H1 (cell line): ENCODE measurements around the gene ARMH4. TPM values are rescaled to one million over a fixed set of nuclear protein-coding genes. Genes with fewer than 3 reads are reported as not detected.

ENCODE experiments used
- CTCF ChIA-PET: fragments of 300-600 bp; sonication (Branson Sonifier 250); formaldehyde crosslinking; loops from one replicate; lab custom pipeline; 2021; ENCODE audit not compliant: partially characterized antibody; lab: Charles Lee
- POLR2A ChIA-PET: fragments of 300-600 bp; sonication (Branson Sonifier 250); formaldehyde crosslinking; loops from one replicate; lab custom pipeline; 2021; ENCODE audit warnings: inconsistent platforms; ENCODE audit not compliant: partially characterized antibody; lab: Charles Lee
- DNase-seq, 2 experiments: peaks; one replicate each; pipeline versions ENCODE4 v3.0.0 to v3.0.0-alpha.2; 2010 to 2022; ENCODE audit warnings: low spot score in 2 of 2, low read depth in 1 of 2, mixed read lengths in 1 of 2
- FAIRE-seq: peaks from 2 replicates; lab custom pipeline; 2011; peaks lifted over from hg19 to GRCh38; lab: Jason Lieb, UNC
- H2AFZ ChIP-seq: 2 replicates; pipeline ENCODE4 v1.8.1; 2012; ENCODE audit warnings: low read length, inconsistent platforms
- H2AK5ac ChIP-seq: 2 replicates; pipeline ENCODE4 v1.6.1; 2013; ENCODE audit warnings: low read depth, low read length
- H2BK120ac ChIP-seq: replicated peaks from 2 replicates; pipeline ENCODE3; 2013; ENCODE audit warnings: low read depth, low read length, inconsistent platforms
- H2BK12ac ChIP-seq: 2 replicates; pipeline ENCODE4 v1.6.1; 2013; ENCODE audit warnings: low read depth, low read length
- H2BK15ac ChIP-seq: 2 replicates; pipeline ENCODE4 v1.6.1; 2013; ENCODE audit warnings: low read length
- H2BK20ac ChIP-seq: 2 replicates; pipeline ENCODE4 v1.6.1; 2013; ENCODE audit warnings: low read length
- H2BK5ac ChIP-seq: 2 replicates; pipeline ENCODE4 v1.6.1; 2013; ENCODE audit warnings: low read depth, low read length
- H3K14ac ChIP-seq: 2 replicates; pipeline ENCODE4 v1.6.1; 2013; ENCODE audit warnings: inconsistent platforms; ENCODE audit not compliant: insufficient read length
- H3K18ac ChIP-seq: 2 replicates; pipeline ENCODE4 v1.6.1; 2013; ENCODE audit warnings: low read length; ENCODE audit errors: extremely low read depth
- H3K23ac ChIP-seq: 2 replicates; pipeline ENCODE4 v1.6.1; 2013; ENCODE audit warnings: inconsistent platforms; ENCODE audit not compliant: insufficient read length
- H3K23me2 ChIP-seq: 2 replicates; pipeline ENCODE4 v1.6.1; 2013; ENCODE audit warnings: low read depth, low read length
- H3K27ac ChIP-seq: 2 replicates; pipeline ENCODE4 v1.6.1; 2011; ENCODE audit warnings: low read depth, low read length, inconsistent platforms
- H3K27me3 ChIP-seq, 4 experiments: replicated peaks in 1 of 4; 1 replicate in 1 of 4; 2 replicates in 3 of 4; pipeline versions ENCODE4 v1.6.1 to v1.8.1; 2011 to 2013; ENCODE audit warnings: low read length in 3 of 4, mild to moderate bottlenecking in 3 of 4, inconsistent platforms in 2 of 4, mixed read lengths in 2 of 4, moderate library complexity in 1 of 4; ENCODE audit not compliant: control insufficient read depth in 3 of 4, insufficient read depth in 3 of 4; ENCODE audit errors: extremely low read depth in 1 of 4
- H3K36me3 ChIP-seq, 4 experiments: 2 replicates each; pipeline versions ENCODE4 v1.6.1 to v1.8.1; 2011 to 2013; ENCODE audit warnings: mild to moderate bottlenecking in 4 of 4, low read length in 3 of 4, moderate library complexity in 2 of 4, control low read depth in 1 of 4, inconsistent platforms in 1 of 4; ENCODE audit not compliant: insufficient read depth in 4 of 4, control insufficient read depth in 2 of 4
- H3K4ac ChIP-seq: replicated peaks from 2 replicates; pipeline ENCODE3; 2013; ENCODE audit warnings: low read length, low read depth, mixed read lengths, inconsistent platforms; ENCODE audit not compliant: insufficient read length
- H3K4me1 ChIP-seq, 4 experiments: replicated peaks in 1 of 4; 1 replicate in 1 of 4; 2 replicates in 3 of 4; pipeline versions ENCODE4 v1.6.1 to v1.8.1; 2011 to 2013; ENCODE audit warnings: low read length in 3 of 4, inconsistent platforms in 2 of 4, mixed read lengths in 1 of 4; ENCODE audit not compliant: insufficient read depth in 4 of 4, control insufficient read depth in 3 of 4
- H3K4me2 ChIP-seq, 2 experiments: 2 replicates each; pipeline versions ENCODE4 v1.6.1 to v1.8.1; 2011 to 2013; ENCODE audit warnings: low read depth in 2 of 2, low read length in 2 of 2, control low read depth in 1 of 2, inconsistent platforms in 1 of 2, mild to moderate bottlenecking in 1 of 2; ENCODE audit not compliant: insufficient read depth in 1 of 2
- H3K4me3 ChIP-seq, 4 experiments: fragments of 200-600, 300-600 bp in 1 of 4; sonication (generic), shearing (Covaris generic), sonication (Bioruptor Twin) in 1 of 4; 2 replicates each; pipeline versions ENCODE4 v1.5.1 to v1.8.1; 2011 to 2016; ENCODE audit warnings: low read length in 4 of 4, low read depth in 3 of 4, control low read depth in 2 of 4, inconsistent platforms in 2 of 4, mild to moderate bottlenecking in 2 of 4, mixed read lengths in 1 of 4, moderate library complexity in 1 of 4; ENCODE audit not compliant: insufficient read depth in 2 of 4; ENCODE audit errors: extremely low read depth in 1 of 4
- H3K56ac ChIP-seq: replicated peaks from 2 replicates; pipeline ENCODE3; 2013; ENCODE audit warnings: low read depth, mild to moderate bottlenecking, mixed read lengths, low read length, inconsistent platforms; ENCODE audit not compliant: insufficient read length
- H3K79me1 ChIP-seq: 2 replicates; pipeline ENCODE4 v1.6.1; 2013; ENCODE audit warnings: low read depth, low read length, control low read depth
- H3K79me2 ChIP-seq, 2 experiments: 2 replicates each; pipeline versions ENCODE4 v1.6.1 to v1.8.1; 2012 to 2013; ENCODE audit warnings: low read length in 2 of 2, mild to moderate bottlenecking in 2 of 2, inconsistent platforms in 1 of 2; ENCODE audit not compliant: insufficient read depth in 2 of 2, control insufficient read depth in 1 of 2
- H3K9ac ChIP-seq, 4 experiments: replicated peaks in 1 of 4; 1 replicate in 1 of 4; 2 replicates in 3 of 4; pipeline versions ENCODE4 v1.6.1 to v1.8.1; 2011 to 2013; ENCODE audit warnings: low read depth in 3 of 4, low read length in 3 of 4, control low read depth in 2 of 4, mild to moderate bottlenecking in 2 of 4, moderate library complexity in 2 of 4, inconsistent platforms in 1 of 4; ENCODE audit errors: extremely low read depth in 1 of 4
- H3K9me3 ChIP-seq, 2 experiments: 2 replicates each; pipeline versions ENCODE4 v1.6.1 to v1.8.1; 2012 to 2013; ENCODE audit warnings: mild to moderate bottlenecking in 2 of 2, moderate library complexity in 2 of 2, control low read depth in 1 of 2, inconsistent platforms in 1 of 2, low read depth in 1 of 2, low read length in 1 of 2, mixed read lengths in 1 of 2; ENCODE audit not compliant: insufficient read depth in 2 of 2
- H4K20me1 ChIP-seq, 2 experiments: replicated peaks in 1 of 2; 2 replicates each; pipeline versions ENCODE3 to v1.8.1; 2011 to 2013; ENCODE audit warnings: inconsistent platforms in 2 of 2, low read length in 2 of 2, mild to moderate bottlenecking in 1 of 2; ENCODE audit not compliant: insufficient read depth in 2 of 2, control insufficient read depth in 1 of 2
- H4K5ac ChIP-seq: 2 replicates; pipeline ENCODE4 v1.6.1; 2013; ENCODE audit warnings: low read length, low read depth, mixed read lengths, inconsistent platforms; ENCODE audit not compliant: insufficient read length
- H4K8ac ChIP-seq: 2 replicates; pipeline ENCODE4 v1.8.0; 2013; ENCODE audit warnings: mild to moderate bottlenecking, moderate library complexity, low read length, inconsistent platforms; ENCODE audit not compliant: insufficient read depth; ENCODE audit errors: extremely low read depth
- H4K91ac ChIP-seq: replicated peaks from 2 replicates; pipeline ENCODE3; 2013; ENCODE audit warnings: low read length, mixed read lengths, inconsistent platforms; ENCODE audit not compliant: insufficient read length
- ATF2 ChIP-seq: IDR thresholded peaks from 2 replicates; pipeline ENCODE4 v1.6.1; 2012; ENCODE audit warnings: low read length, inconsistent platforms
- ATF3 ChIP-seq: IDR thresholded peaks from 2 replicates; pipeline ENCODE4 v1.6.1; 2011; ENCODE audit warnings: low read depth, mild to moderate bottlenecking, low read length; ENCODE audit not compliant: insufficient read depth
- CHD1 ChIP-seq: IDR thresholded peaks from 2 replicates; pipeline ENCODE4 v1.6.1; 2012; ENCODE audit warnings: low read depth, low read length, improper control_type of control experiment
- HDAC2 ChIP-seq, 2 experiments: fragments of 300-600 bp in 1 of 2; sonication (generic) in 1 of 2; IDR thresholded peaks; 2 replicates each; pipeline ENCODE4 v1.6.1; 2011 to 2012; ENCODE audit warnings: low read depth in 2 of 2, low read length in 2 of 2, mild to moderate bottlenecking in 2 of 2, moderate library complexity in 2 of 2, borderline replicate concordance in 1 of 2, inconsistent platforms in 1 of 2
- NANOG ChIP-seq: IDR thresholded peaks from 2 replicates; pipeline ENCODE4 v1.6.1; 2011; ENCODE audit warnings: low read length, low read depth, mild to moderate bottlenecking, inconsistent platforms; ENCODE audit not compliant: insufficient read depth, poor library complexity, severe bottlenecking
- POU5F1 ChIP-seq: IDR thresholded peaks from 2 replicates; pipeline ENCODE4 v1.6.1; 2011; ENCODE audit warnings: low read depth, mild to moderate bottlenecking, low read length, moderate library complexity
- TEAD4 ChIP-seq: IDR thresholded peaks from 2 replicates; pipeline ENCODE4 v1.6.1; 2012; ENCODE audit warnings: low read depth, low read length, inconsistent platforms, mixed read lengths
- WGBS, 2 experiments: shearing (Covaris generic) in 1 of 2; methylation state at CpG; one replicate each; pipeline versions ENCODE4 v1.1.6 to v1.1.7; 2013 to 2015; ENCODE audit warnings: low lambda C conversion rate in 2 of 2, mixed read lengths in 2 of 2, inconsistent platforms in 1 of 2, low coverage in 1 of 2, missing lambda C conversion rate in 1 of 2; ENCODE audit not compliant: insufficient replicate concordance in 2 of 2, insufficient coverage in 1 of 2, insufficient read length in 1 of 2; ENCODE audit errors: extremely low coverage in 1 of 2, missing lambda C conversion rate in 1 of 2; 5-methylcytosine and 5-hydroxymethylcytosine counted together
- polyA plus RNA-seq, 7 experiments: library from polyadenylated mRNA; depleted of rRNA in 3 of 7; stranded (reverse) in 5 of 7; unstranded in 2 of 7; fragments of >200 nt in 5 of 7; fragments of 200-250 nt in 2 of 7; gene quantifications; 1 replicate in 5 of 7; 2 replicates in 1 of 7; 4 replicates in 1 of 7; pipeline versions ENCODE4 v1.2.1 to v1.2.3, GENCODE V29; 2011 to 2013; ENCODE audit warnings: missing spikeins in 2 of 7, mixed read lengths in 2 of 7
- total RNA-seq: library from RNA; stranded (reverse); fragmentation: NEBNext Ultra II Directional; extraction: Animal tissue kit (Norgen Biotek cat#: 25700); gene quantifications from 2 replicates; pipeline ENCODE4 v1.2.1, GENCODE V29; 2021

ARMH4 gene
- total and polyA plus RNA-seq, 2 of the 8 experiments (the other 6 are each of a cell fraction or from before 2014, with no cell fraction given) = 7.1 to 25.4 TPM

GRCh38 chr14:57987596-57988300 is 164.3 kb downstream of the ARMH4 start:
- Histone ChIP-seq H3K56ac (no peak overlapping the region), H2AK5ac (no peak overlapping the region), H3K4me3 (no peak overlapping the region), H2BK12ac (no peak overlapping the region), H2BK15ac (no peak overlapping the region), H2BK20ac (no peak overlapping the region), H3K4me1 (no peaks in the 10 kb centered on the region; a peak in 2 of 7 replicates), H3K14ac (no peak overlapping the region), H3K23ac (no peak overlapping the region), H3K4me2 (no peak overlapping the region), H3K79me1 (no peaks in the 10 kb centered on the region), H3K27me3 (no peaks in the 10 kb centered on the region), H4K20me1 (no peaks in the 10 kb centered on the region), H2BK120ac (no peak overlapping the region), H3K27ac (no peak overlapping the region), H3K79me2 (no peaks in the 10 kb centered on the region), H3K18ac (no peak overlapping the region), H4K8ac (no peak overlapping the region), H3K9me3 (no peaks in the 10 kb centered on the region)
- DNase-seq = no peak
- TF ChIP-seq CHD1 = no peak
- TF ChIP-seq TEAD4 = no peak
- TF ChIP-seq ATF2 = no peak
- no peak for TF ChIP-seq ATF3
- TF ChIP-seq POU5F1 = no peak
- no peak for TF ChIP-seq NANOG
- no peak for TF ChIP-seq HDAC2 (IDR thresholded peaks at IDR 0.05; ENCODE audit: borderline replicate concordance in 1 of 2, low read depth in 2 of 2, low read length in 2 of 2)
- TF ChIP-seq, all 59 proteins: peak for 0
- ChIA-PET POLR2A (interaction anchor here (1.1 kb wide), 1 partner anchor 12 kb away, joined by 3 read pairs; no protein-coding TSS in a partner anchor), CTCF (interaction anchor here (0.5 to 1.7 kb wide), 2 partner anchors 27 to 787 kb away, joined by 3 to 6 read pairs; no protein-coding TSS in a partner anchor)
- H3K36me3 ChIP-seq = no peaks in the 10 kb centered on the region
- no peaks in the 10 kb centered on the region for H3K23me2 ChIP-seq
- no peak overlapping the region for H2BK5ac ChIP-seq
- H3K9ac ChIP-seq = no peak overlapping the region
- H4K5ac ChIP-seq = no peak overlapping the region
- 75% methylated on average over 6 of the region's 6 CpGs; no CpG with 5 or more reads in 1 of the 2 experiments for WGBS, 2 experiments
- H2AFZ ChIP-seq = peak overlapping the region; percentile 91
- no peak overlapping the region for H4K91ac ChIP-seq
- H3K4ac ChIP-seq = no peak overlapping the region
- no peak for FAIRE-seq
